ENCODE measurements around the gene CXCL1.

CXCL1 gene

DNA sequence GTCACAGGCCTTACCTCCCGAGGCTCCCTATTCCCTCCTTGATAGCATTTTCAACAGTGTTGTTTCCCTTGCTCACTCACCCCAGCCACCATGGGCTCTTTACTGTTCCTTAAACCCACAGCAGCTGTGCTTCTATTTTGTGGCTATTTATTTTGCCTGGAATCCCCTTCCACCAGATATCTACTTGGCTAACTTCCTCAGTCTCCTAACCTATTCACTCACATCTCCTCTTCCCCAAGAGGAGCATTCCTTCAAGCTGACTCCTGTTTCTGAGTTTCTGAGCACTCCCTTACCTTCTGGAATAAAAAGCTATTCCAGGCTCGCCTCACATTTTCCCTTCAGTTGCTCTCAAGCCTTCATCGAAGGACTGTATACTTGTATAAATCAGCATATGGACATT lies 50.5 kb downstream of the CXCL1 start:
- DNase-seq = no peak

Measured in CD4-positive, alpha-beta T cell treated with Interleukin-15 for 1 hour (primary cell).